CD4-positive, alpha-beta T cell treated with Interleukin-6 at 100 ng/mL for 8 hours (primary cell): Measurements from ENCODE around the gene SPAG7.
"Not testable (repeated sequence)": the region's sequence is repeated elsewhere in the genome, so short reads cannot be mapped to it uniquely, and the experiment has no call there.

Source experiments
- DNase-seq: peaks from one replicate; pipeline ENCODE4 v3.0.0-alpha.2; 2020; ENCODE audit warnings: mixed read lengths, low spot score

SPAG7 gene

DNA sequence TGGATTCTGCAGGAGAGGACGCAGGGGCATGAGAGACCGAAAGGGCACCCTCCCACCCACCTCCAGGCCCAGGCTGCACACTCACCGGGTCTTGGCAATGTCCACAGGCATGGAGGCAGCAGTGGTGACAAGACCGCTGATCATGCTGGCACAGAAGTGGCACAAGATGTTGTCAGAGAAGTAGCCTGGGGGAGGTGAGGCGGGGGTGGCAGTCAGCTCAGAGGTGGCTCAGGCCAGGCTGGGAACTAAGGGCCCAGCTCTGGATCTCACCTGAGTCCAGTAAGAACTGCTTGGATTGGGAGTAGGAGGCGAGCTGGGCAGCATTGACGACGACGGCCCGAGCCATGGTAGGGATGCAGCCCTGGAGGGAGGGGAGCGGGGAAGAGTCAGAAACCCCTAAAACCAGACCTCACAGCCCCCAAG is 29.5 kb downstream of the SPAG7 start:
- no peak for DNase-seq

DNA sequence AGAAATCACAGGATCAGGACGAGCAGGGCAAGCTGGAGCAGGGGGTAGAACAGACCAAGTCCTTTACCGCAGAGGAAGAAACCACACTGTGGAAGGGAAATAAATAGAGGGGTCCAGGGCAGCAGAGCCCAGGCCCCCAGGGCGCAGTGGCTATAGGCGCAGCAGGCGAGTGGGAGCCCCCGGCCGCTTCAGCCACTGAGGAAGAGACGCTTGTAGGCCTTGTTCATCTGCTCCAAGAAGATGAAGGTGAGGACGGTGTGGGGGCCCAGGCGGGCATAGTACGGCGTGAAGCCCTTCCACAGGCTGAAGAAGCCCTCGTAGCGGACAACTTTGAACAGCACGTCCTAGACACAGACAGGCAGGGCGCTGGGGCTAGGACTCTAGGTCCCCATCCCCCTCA is 30.1 kb downstream of the SPAG7 start:
- no peak for DNase-seq

DNA sequence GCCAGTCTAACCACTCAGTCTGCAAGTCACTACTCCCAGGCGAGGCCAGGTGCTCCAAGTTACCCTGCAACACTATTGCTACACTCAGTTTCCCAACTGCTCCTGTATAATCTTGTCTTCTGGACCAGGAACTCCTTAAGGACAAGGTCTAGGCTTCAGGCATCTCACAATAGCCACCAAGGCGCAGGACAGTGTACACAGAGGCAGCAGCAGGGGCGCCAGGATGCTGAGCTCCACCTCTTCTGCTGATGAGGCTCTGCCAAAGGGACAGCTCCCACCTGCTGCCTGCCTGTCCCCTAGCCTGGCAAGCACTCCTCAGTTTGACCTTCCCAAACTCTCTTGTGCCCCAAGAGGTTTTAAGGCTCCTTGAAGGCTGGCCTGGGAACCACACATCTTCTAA is 31.2 kb downstream of the SPAG7 start:
- DNase-seq, result no peak

DNA sequence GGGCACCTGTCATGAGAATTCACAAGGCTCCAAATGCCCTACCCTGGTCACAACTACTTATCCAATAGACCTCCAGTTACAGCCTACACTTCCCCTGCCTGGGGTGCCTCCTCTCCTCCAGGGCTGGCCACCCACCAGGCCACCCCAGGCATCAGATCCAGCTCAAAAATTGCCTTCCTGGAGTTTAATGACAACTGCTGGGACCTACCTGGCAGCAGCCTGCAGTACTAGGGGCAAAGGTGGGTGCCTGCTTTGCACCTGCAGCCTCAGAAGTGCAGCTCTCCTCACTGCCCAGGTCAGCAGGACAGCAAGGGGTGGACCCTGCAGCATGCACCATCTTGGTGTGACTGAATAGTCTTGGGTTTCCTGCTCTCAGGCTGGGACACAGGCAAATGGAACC is 32.0 kb downstream of the SPAG7 start:
- no peak for DNase-seq

DNA sequence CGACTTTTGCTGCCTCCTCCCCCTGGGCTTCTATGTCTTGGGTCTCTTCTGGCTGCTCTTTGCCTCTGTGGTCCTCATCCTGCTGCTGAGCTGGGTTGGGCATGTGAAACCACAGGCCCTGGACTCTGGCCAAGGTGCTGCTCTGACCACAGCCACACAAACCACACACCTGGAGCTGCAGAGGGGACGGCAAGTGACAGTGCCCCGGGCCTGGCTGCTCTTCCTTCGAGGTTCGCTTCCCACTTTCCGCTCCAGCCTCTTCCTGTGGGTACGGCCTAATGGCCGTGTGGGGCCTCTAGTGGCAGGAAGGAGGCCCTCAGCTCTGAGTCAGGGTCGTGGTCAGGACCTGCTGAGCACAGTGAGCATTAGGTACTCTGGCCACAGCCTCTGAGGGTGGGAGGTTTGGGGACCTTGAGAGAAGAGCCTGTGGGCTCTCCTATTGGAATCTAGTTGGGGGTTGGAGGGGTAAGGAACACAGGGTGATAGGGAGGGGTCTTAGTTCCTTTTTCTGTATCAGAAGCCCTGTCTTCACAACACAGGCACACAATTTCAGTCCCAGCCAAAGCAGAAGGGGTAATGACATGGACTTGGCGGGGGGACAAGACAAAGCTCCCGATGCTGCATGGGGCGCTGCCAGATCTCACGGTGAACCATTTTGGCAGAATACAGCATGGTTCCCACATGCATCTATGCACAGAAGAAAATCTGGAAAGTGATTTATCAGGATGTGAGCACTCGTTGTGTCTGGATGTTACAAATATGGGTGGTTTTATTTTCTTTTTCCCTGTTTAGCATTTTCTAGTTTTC is 33.2 kb downstream of the SPAG7 start:
- no peak for DNase-seq

DNA sequence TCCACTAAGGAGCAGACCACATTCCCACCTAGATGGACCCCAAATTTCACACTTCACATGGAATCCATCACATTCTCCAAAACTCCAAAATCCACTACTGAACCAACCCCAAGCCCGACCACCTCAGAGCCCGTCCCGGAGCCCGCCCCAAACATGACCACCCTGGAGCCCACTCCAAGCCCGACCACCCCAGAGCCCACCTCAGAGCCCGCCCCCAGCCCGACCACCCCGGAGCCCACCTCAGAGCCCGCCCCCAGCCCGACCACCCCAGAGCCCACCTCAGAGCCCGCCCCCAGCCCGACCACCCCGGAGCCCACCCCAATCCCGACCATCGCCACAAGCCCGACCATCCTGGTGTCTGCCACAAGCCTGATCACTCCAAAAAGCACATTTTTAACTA is 34.0 kb downstream of the SPAG7 start:
- DNase-seq, result no peak

DNA sequence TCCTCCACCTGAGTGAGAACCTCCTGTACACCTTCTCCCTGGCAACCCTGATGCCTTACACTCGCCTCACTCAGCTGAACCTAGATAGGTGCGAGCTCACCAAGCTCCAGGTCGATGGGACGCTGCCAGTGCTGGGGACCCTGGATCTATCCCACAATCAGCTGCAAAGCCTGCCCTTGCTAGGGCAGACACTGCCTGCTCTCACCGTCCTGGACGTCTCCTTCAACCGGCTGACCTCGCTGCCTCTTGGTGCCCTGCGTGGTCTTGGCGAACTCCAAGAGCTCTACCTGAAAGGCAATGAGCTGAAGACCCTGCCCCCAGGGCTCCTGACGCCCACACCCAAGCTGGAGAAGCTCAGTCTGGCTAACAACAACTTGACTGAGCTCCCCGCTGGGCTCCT is 34.9 kb downstream of the SPAG7 start:
- DNase-seq, result no peak

DNA sequence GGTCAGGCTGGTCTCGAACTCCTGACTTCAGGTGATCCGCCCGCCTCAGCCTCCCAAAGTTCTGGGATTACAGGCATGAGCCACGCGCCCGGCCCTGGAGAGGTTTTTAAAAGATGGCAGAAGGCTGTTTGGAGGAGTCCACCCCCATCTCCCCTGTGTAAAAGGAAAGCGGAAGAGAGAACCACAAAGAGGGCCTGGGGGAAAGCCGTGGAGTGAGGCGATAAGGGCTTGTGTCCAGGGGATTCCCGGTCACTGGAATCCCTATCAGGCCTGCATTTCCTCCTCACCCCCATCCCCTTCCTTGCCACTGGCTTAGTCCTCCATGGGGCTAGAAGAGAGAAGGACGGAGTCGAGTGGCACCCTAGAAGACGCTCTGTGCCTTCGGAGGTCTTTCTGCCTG is 35.7 kb downstream of the SPAG7 start, which contains the start of gene GP1BA:
Gene GP1BA, plus strand, starts transcription at position 315 of the 400 bp plus-strand sequence. CDS start 328 bp downstream, outside the sequence.
- no peak for DNase-seq

DNA sequence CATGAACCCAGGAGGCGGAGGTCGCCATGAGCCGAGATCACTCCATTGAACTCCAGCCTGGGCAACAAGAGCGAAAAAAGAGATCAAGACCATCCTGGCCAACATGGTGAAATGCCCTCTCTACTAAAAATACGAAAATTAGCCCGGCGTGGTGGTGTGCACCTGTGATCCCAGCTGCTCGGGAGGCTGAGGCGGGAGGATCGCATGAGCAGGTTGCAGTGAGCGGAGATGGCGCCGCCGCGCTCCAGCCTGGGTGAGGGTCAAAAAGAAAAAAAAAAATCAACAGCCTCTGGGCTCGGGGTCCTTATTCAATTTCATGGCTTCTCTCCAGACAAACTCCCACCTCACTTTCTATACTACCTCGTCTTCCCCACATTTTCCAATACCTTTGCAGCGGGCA is 38.7 kb downstream of the SPAG7 start:
- no peak for DNase-seq

DNA sequence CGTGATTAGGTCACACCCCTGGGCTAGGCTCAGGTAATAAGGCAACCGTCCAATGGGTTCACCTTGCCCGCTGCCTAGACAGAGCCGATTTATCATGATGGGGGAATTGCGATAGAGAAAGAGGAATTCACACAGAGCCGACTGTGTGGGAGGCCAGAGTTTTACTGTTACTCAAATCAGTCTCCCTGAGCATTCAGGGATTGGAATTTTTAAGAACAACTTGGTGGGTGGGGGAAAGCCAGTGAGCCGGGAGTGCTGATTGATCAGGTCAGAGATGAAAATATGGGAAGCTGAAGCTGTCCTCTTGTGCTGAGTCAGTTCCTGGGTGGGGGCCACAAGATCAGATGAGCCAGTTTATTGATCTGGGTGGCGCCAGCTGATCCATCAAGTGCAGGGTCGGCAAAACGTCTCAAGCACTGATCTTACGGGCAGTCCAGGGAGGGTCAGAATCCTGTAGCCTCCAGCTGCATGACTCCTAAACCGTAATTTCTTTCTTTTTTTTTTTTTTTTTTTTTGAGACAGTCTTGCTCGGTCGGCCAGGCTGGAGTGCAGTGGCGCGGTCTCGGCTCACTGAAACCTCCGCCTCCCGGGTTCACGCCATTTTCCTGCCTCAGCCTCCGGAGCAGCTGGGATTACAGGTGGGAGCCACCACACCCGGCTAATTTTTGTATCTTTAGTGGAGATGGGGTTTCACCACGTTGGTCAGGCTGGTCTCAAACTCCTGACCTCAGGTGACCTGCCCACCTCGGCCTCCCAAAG is 40.9 kb downstream of the SPAG7 start:
- not testable (repeated sequence) for DNase-seq

DNA sequence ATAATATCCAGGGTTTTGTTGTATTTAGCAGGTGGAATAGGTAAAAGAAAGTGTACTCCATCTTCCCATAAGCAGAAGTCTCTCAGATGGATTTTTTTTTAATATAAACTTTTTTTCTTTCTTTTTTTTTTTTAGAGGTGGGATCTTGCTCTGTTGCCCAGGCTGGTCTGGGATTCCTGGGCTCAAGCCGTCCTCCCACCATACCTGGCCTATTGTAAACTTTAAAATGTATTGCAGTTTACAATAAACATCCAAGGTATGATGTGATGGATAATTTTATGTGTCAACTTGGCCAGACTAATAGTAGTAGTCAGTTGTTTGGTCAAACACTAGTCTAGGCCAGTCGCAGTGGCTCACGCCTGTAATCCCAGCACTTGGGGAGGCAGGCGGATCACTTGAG is 46.3 kb downstream of the SPAG7 start:
- DNase-seq, result no peak

DNA sequence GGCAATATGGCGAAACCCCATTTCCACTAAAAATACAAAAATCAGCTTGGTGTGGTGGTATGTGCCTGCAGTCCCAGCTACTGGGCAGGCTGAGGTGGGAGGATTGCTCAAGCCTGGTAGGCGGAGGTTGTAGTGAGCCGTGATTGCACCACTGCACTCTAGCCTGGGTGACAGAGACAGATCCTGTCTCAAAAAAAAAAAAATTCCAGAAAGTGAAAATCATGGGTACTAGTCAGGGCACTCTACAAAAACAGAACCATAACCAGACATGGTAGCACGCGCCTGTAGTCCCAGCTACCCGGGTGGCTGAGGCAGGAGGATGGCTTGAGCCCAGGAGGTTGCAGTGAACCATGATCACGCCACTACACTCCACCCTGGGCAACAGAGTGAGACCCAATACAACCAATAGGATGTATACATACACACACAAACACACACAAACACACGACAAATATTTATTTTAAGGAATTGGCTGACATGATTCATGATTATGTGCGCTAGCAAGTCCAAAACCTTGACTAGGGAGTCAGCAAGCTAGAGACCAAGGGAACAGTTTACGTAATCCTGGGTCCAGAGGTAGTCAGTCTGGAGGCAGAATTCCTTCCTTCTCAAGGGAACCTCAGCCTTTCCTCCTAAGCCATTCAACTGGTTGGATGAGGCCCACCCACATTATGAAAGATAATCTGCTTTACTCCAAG is 47.1 kb downstream of the SPAG7 start:
- no peak for DNase-seq

DNA sequence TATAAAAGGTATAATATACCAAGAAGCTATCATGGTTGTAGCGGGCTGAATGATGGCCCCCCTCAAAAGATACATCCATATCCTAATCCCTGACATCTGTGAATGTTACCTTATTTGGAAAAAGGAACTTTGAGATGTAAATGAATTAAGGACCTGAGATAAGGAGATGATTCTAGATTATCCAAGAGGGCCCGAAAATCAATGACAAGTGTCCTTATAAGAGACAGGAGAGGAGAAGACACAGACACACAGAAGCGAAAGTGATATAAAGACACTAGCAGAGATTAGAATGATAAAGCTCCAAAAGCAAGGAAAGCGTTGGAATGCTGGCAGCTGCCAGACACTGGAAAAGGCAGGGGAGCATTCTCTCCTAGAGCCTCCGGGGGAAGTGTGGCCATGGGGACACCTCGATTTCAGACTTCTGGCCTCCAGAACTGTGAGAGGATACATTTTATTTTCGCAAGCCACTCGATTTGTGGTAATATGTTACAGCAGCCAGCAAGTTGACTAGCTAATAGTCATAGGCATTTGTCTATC is 48.0 kb downstream of the SPAG7 start:
- DNase-seq, result no peak

DNA sequence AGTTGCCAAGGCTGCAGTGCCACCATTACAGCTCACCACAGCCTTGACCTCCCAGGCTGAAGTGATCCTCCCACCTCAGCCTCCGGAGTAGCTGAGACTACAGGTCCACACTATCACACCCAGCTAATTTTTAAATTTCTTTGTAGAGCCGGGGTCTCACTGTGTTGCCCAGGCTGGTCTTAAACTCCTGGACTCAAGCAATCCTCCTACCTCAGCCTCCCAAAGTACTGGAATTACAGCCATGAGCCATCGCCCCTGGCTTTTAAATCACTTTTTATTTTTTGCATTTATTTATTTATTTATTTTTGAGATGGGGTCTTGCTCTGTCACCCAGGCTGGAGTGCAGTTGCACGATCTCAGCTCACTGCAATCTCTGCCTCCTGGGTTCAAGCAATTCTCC is 53.1 kb downstream of the SPAG7 start:
- DNase-seq, result not testable (repeated sequence)

DNA sequence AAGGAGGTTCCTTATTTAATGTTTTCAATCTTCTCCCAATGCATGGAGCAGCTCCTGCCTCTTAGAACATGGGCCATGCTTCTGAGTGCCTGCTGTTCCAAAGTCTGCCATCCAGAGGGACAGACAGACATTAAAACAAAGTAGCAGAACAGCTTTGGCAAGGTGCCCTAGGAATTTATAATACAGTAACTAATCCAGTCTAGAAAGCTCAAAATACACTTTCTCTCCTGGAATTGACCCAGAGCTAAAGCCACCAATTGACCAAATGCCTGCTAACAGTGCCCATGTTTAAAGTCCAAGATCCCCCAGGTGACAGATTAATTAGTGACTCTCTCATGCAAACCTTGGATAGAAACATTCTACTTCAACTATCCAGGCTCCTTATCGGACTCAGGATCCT is 53.6 kb downstream of the SPAG7 start:
- no peak for DNase-seq
